Measurements from ENCODE around the gene SH3PXD2B. TPM values are rescaled to one million over a fixed set of nuclear protein-coding genes. Genes with fewer than 3 reads are reported as not detected.

The SH3PXD2B gene
- total RNA-seq, 1 experiment from 2014 or later: 12.9 TPM

GRCh38 chr5:172486451-172486850 is 32.1 kb upstream of the SH3PXD2B start:
- no peak for DNase-seq
- no TSS peak for BruUV-seq (replicated peaks)
- Mint-ChIP-seq H3K9me3 (ENCODE audit: unreplicated experiment) (no peaks in the 10 kb centered on the region), H3K27ac (ENCODE audit: unreplicated experiment) (no peak overlapping the region), H3K4me1 (ENCODE audit: low read depth, unreplicated experiment) (no peaks in the 10 kb centered on the region), H3K4me3 (ENCODE audit: unreplicated experiment) (no peak overlapping the region), H3K27me3 (ENCODE audit: insufficient read depth, unreplicated experiment) (peaks cover 3% of the 10 kb centered on the region), H3K36me3 (ENCODE audit: insufficient read depth, unreplicated experiment) (peaks cover 5% of the 10 kb centered on the region)
- no peak for TF ChIP-seq CTCF (IDR thresholded peaks at IDR 0.05; ENCODE audit: insufficient read depth in 1 of 2, low read depth in 1 of 2, low read length in 1 of 2, severe bottlenecking in 1 of 2, unreplicated experiment in 1 of 2)
- H3K4me1 ChIP-seq: no peaks in the 10 kb centered on the region
- no peaks in the 10 kb centered on the region for H3K36me3 ChIP-seq (ENCODE audit: control insufficient read depth, insufficient read depth, low read length)
- intact Hi-C loops (cut with micrococcal nuclease; ENCODE audit: unreplicated experiment): no loop called here
- H3K9me3 ChIP-seq: no peaks in the 10 kb centered on the region
- POLR2A ChIA-PET: no interaction called here
- CTCF ChIA-PET: no interaction called here
- no peak overlapping the region for H3K4me3 ChIP-seq (ENCODE audit: low read depth, low read length)
- no peaks in the 10 kb centered on the region for H3K27me3 ChIP-seq (replicated peaks; ENCODE audit: control insufficient read depth, insufficient read depth, low read length)

- CTCF ChIA-PET: no interaction called here
- DNase-seq: no peak
- no TSS peak for BruUV-seq (replicated peaks)
- Mint-ChIP-seq H3K9me3 (ENCODE audit: unreplicated experiment) (no peaks in the 10 kb centered on the region), H3K27me3 (ENCODE audit: insufficient read depth, unreplicated experiment) (peaks cover 3% of the 10 kb centered on the region), H3K4me3 (ENCODE audit: unreplicated experiment) (no peak overlapping the region), H3K27ac (ENCODE audit: unreplicated experiment) (no peak overlapping the region), H3K4me1 (ENCODE audit: low read depth, unreplicated experiment) (no peaks in the 10 kb centered on the region), H3K36me3 (ENCODE audit: insufficient read depth, unreplicated experiment) (peaks cover 5% of the 10 kb centered on the region)
- no peaks in the 10 kb centered on the region for H3K9me3 ChIP-seq
- intact Hi-C loops (cut with micrococcal nuclease; ENCODE audit: unreplicated experiment): no loop called here
- H3K36me3 ChIP-seq (ENCODE audit: control insufficient read depth, insufficient read depth, low read length): no peaks in the 10 kb centered on the region
- H3K27me3 ChIP-seq (replicated peaks; ENCODE audit: control insufficient read depth, insufficient read depth, low read length): no peaks in the 10 kb centered on the region
- no peaks in the 10 kb centered on the region for H3K4me1 ChIP-seq
- no peak for TF ChIP-seq CTCF (IDR thresholded peaks at IDR 0.05; ENCODE audit: insufficient read depth in 1 of 2, low read depth in 1 of 2, low read length in 1 of 2, severe bottlenecking in 1 of 2, unreplicated experiment in 1 of 2)
- no peak overlapping the region for H3K4me3 ChIP-seq (ENCODE audit: low read depth, low read length)
- POLR2A ChIA-PET: no interaction called here
Observed at GRCh38 chr5:172485511-172486202, 31.3 kb upstream of the SH3PXD2B start.

GRCh38 chr5:172484664-172485063 is 30.3 kb upstream of the SH3PXD2B start:
- CTCF ChIA-PET: no interaction called here
- H3K4me3 ChIP-seq (ENCODE audit: low read depth, low read length): no peak overlapping the region
- H3K4me1 Mint-ChIP-seq (ENCODE audit: low read depth, unreplicated experiment): no peaks in the 10 kb centered on the region
- peaks cover 3% of the 10 kb centered on the region for H3K27me3 Mint-ChIP-seq (ENCODE audit: insufficient read depth, unreplicated experiment)
- no peak overlapping the region for H3K4me3 Mint-ChIP-seq (ENCODE audit: unreplicated experiment)
- no peaks in the 10 kb centered on the region for H3K36me3 ChIP-seq (ENCODE audit: control insufficient read depth, insufficient read depth, low read length)
- H3K9me3 Mint-ChIP-seq (ENCODE audit: unreplicated experiment): no peaks in the 10 kb centered on the region
- no TSS peak for BruUV-seq (replicated peaks)
- H3K4me1 ChIP-seq: no peaks in the 10 kb centered on the region
- no peak for DNase-seq
- intact Hi-C loops (cut with micrococcal nuclease; ENCODE audit: unreplicated experiment): no loop called here
- no peaks in the 10 kb centered on the region for H3K9me3 ChIP-seq
- TF ChIP-seq CTCF (IDR thresholded peaks at IDR 0.05; ENCODE audit: insufficient read depth in 1 of 2, low read depth in 1 of 2, low read length in 1 of 2, severe bottlenecking in 1 of 2, unreplicated experiment in 1 of 2): no peak
- peaks cover 5% of the 10 kb centered on the region for H3K36me3 Mint-ChIP-seq (ENCODE audit: insufficient read depth, unreplicated experiment)
- POLR2A ChIA-PET: no interaction called here
- no peak overlapping the region for H3K27ac Mint-ChIP-seq (ENCODE audit: unreplicated experiment)
- no peaks in the 10 kb centered on the region for H3K27me3 ChIP-seq (replicated peaks; ENCODE audit: control insufficient read depth, insufficient read depth, low read length)
